GM19035 (cell line): Measurements from ENCODE around the gene GSTCD.
"Not testable (repeated sequence)": the region's sequence is repeated elsewhere in the genome, so short reads cannot be mapped to it uniquely, and the experiment has no call there.

Source experiments
- ATAC-seq: cut with Tn5 transposase; IDR thresholded peaks from one replicate; pipeline ENCODE4 v1.9.1; 2021; ENCODE audit not compliant: unreplicated experiment

Gene GSTCD

DNA sequence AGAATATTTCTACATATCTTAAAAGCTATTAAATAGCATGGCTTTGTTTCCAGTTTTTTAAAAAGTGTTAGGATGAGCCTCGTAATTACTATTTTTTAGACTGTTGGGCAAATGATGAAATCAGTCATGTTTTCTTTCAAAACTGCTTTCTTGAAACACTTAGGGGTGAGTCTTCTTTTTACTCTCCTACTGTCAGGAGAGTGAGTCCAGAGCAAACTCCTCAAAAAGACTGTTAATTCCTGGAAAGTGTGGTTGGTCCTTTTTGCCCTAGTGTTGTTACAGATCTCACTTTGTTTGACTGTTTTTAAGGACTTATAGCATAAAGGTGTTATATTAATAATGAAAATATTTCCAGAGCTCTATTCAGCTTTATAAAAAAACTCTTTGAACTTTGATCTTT lies 6.3 kb downstream of the GSTCD start:
- no peak for ATAC-seq

DNA sequence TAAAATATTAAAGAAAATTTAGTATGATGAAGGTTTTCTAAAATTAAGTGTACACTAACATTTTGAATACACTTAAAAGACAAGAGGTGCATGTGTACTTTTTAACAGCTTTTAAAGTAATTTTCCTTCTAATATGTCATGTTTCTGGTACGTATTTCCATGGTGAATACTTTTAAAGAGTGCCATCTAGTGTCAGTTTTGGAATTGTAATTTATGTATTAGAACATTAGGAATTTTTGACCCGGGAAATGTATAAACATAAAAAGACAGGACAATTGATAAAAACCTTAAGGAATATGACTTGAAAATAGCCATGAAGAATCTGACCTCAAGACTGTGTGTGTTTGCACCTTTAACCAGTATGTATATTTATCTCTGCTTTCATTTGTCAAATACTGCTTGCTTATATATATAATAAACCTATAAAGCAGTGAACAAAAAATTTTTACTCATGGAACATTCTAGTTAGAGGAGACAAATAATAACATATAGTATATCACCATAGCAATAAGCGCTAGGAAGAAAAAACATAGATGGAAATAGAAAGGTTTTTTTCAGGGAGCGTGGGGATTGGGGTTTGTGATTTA lies 7.2 kb downstream of the GSTCD start:
- ATAC-seq = no peak

- no peak for ATAC-seq
Observed at GRCh38 chr4:105719204-105719603, 10.6 kb downstream of the GSTCD start.

GRCh38 chr4:105725623-105726022 lies 17.0 kb downstream of the GSTCD start:
- no peak for ATAC-seq

GRCh38 chr4:105729895-105730294 lies 21.3 kb downstream of the GSTCD start:
- ATAC-seq = not testable (repeated sequence)

DNA sequence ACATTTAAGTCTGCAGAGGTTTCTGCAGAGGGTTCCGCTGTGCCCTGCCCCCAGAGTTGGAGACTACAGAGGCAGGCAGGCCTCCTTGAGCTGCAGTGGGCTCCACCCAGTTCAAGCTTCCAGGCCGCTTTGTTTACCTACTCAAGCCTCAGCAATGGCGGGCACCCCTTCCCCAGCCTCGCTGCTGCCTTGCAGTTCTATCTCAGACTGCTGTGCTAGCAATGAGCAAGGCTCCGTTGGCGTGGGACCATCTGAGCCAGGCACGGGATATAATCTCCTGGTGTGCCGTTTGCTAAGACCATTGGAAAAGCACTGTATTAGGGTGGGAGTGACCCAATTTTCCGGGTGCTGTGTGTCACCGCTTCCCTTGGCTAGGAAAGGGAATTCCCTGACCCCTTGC lies 26.6 kb downstream of the GSTCD start:
- ATAC-seq = not testable (repeated sequence)

- ATAC-seq = no peak
Observed at GRCh38 chr4:105741548-105741947, 33.0 kb downstream of the GSTCD start.

DNA sequence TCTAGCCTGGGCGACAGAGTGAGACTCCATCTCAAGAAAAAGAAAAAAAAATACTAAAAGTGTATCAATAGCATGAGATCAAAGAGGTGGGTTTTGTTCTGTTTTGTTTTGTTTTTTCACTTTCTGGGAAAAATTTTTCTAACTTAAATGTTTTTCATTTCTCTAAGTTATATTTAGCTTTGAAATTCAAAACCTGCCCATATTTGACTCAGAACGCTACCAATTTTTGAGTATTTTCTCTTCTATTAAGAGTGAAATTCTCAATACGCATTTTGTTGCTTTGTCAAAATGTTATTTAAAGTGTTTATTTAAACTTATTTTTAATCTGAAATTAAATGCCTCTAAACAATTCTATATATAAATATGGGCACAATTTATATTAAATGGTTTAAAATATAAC lies 39.6 kb downstream of the GSTCD start:
- ATAC-seq = no peak

DNA sequence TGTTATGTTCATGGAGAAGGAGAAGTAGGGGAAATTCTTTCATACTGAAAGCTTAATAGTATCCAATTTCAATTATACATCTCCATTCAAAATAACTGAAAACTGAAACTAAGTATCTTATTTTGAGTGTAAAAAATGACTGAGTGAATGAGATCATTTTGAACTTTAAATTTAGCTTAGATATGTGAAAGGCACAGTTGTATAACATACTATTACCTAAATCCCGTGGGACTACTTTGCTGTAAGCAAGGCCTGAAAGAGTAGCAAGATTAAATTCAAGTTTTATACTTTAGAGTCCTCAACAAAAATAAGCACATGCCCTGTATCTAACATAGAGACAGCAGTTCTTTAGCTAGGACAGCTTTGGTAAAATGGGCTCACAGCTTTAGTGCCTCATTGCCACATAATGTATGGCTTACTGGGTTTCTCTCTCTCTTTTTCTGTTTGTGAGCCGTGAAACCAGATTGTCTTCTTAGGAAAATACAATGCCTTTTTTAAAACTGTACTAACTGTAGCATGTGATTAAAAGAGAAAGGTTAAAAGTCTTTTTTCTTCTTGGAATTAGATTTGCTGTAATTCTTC lies 43.2 kb downstream of the GSTCD start:
- ATAC-seq = no peak

DNA sequence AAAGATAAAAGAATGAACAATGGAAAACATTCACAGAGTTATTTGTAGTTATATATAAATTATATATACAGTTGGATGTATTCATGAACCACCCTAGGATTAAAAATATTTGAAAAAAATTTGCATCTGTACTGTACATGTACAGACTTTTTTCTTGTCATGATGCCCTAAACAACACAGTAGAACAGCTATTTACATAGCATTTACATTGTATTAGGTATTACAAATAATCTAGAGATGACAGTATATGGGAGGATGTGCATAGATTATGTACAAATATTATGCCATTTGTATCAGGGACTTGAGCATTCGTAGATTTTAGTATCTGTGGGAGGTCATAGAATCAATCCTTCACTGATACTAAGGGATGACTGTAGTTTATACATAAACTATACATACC lies 44.8 kb downstream of the GSTCD start:
- no peak for ATAC-seq

DNA sequence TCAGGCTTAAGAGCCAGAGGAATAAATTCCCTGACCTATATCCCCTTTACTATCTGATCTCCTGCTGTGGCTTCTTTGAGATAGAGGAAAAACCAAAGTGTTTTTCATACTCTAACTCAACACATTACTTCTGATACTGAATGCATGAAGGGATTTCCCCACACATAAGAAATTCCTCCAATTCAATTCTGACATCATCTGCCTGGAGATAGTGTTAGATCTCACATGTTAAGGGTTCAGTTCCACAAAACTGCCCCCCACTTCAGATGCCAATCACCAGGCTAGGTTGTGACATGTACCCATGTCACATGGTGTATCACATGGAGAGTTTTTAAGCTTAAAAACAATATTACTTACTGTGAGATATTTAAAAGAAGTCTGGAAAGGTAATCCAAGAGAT lies 46.8 kb downstream of the GSTCD start:
- ATAC-seq = no peak

DNA sequence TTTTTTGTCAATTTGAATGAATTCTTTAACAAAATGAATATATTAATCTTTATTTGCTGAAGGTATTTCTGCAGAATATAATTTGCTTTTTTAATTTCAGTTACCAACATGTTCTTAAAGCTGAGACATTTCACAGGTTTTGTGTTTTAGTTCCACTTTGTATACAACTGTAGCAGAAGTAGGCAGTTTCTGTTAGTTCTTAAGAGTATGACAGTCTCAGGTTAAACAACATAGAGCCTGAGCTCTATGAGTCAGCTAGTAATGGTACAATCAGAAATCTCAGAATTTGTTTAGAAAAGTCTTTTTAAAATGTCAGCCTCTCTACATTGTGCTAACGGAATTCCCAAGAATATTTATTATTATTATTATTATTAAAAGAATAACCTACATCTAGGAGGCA lies 50.4 kb downstream of the GSTCD start:
- no peak for ATAC-seq

DNA sequence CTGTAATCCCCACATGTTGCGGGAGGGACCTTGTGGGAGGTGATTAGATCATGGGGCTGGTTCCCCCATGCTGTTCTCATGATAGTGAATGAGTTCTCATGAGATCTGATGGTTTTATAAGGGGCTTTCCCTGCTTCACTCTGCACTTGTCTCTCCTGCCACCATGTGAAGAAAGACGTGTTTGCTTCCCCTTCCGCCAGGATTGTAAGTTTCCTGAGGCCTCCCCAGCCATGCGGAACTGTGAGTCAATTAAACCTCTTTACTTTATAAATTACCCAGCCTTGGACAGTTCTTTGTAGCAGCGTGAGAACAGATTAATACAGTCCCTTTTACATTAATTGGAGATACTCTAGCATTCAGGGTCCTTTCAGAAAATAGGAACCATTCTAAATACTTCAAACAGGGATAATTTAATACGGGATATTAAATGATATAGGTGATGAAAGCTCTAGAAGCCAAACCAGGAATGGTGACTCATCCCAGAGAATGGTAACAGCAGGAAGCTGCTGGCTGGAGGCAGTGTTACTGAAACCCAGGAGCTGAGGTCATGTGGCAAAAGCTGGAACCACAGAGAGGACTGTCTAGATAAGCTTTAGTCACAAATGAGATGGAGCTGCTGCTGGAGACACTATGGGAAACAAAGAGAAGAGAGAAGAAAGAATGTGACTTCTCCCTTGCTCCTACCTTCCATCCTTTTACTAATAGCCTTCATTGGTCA lies 57.3 kb downstream of the GSTCD start:
- no peak for ATAC-seq

DNA sequence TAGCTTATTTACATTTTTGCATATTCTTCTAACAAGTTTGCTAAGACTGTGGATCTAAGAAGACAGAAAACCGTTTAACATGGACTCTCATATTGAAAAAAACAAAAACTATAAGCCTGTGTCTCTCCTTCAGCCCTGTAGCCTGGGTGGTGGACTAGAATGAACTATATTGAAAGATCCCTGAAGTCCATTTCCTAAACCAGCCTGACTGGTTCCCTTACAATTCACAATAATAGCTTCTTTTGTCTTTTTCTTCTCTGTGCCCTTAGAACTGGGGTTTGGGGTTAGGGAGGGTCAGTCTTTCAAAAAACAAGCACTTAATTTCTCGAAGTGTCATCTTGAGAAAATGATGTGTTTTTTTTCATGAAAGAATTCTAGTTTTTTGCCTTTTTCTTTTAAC lies 59.0 kb downstream of the GSTCD start:
- no peak for ATAC-seq

DNA sequence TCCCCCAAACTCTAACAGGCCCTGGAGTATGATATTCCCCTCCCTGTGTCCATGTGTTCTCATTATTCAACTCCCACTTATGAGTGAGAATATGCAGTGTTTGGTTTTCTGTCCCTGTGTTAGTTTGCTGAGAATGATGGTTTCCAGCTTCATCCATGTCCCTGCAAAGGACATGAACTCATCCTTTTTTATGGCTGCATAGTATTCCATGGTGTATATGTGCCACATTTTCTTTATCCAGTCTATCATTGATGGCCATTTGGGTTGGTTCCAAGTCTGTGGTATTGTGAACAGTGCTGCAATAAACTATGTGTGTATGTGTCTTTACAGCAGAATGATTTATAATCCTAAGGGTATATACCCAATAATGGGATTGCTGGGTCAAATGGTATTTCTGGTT lies 61.9 kb downstream of the GSTCD start:
- ATAC-seq = not testable (repeated sequence)

GRCh38 chr4:105772065-105772464 lies 63.5 kb downstream of the GSTCD start:
- ATAC-seq = not testable (repeated sequence)

DNA sequence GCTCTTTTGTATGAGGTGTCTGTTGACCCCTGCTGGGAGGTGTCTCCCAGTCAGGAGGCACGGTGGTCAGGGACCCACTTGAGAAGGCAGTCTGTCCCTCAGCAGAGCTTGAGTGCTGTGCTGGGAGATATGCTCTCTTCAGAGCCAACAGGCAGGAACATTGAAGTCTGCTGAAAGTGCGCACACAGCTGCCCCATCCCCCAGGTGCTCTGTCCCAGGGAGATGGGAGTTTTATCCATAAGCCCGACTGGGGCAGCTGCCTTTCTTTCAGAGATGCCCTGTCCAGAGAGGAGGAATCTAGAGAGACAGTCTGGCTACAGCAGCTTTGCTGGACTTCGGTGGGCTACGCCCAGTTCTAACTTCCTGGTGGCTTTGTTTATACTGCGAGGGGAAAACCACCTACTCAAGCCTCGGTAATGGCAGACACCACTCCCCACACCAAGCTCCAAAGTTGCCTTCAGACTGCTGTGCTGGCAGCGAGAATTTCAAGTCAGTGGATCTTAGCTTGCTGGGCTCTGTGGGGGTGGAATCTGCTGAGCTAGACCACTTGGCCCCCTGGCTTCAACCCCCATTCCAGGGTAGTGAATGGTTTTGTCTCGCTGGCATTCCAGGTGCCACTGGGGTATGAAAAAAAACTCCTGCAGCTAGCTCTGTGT lies 67.3 kb downstream of the GSTCD start:
- ATAC-seq = not testable (repeated sequence)

GRCh38 chr4:105780176-105780575 lies 71.6 kb downstream of the GSTCD start:
- no peak for ATAC-seq

DNA sequence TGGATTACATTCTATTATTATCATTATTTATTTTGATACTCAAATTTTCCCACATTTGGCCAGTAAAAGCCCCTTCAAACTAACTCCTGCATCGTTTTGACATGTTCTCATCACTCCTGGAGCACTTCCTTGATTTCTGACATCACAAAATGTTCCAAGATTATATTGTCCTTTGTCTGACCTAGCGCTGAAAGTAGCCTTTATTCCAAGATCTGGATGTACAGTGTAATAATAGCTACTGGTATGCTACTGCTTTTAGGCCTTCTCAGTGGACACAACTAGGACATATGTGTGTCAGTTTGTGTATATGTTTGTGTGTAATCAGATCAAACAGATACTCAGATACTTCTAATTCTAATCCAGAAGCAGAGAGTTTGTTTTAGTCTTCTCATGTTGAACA lies 76.2 kb downstream of the GSTCD start:
- no peak for ATAC-seq

DNA sequence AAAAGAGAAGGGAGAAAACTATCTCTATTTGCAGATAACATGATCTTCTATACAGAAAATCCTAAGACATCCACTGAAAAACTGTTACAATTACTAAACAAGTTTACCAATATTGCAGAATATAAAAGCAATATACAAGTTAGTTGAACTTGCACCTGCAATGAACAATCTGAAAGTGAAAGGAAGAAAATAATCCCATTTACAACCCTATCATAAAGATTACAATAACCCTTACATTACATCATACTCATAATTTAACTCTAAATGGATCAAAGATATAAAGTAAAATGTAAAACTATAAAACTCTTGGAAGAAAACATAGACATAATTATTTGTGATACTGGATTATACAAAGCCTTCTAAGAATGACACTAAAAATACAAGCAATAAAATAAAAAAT lies 77.2 kb downstream of the GSTCD start:
- no peak for ATAC-seq

- ATAC-seq = no peak
Observed at GRCh38 chr4:105786748-105787147, 78.2 kb downstream of the GSTCD start.

GRCh38 chr4:105797225-105797624 lies 88.6 kb downstream of the GSTCD start:
- no peak for ATAC-seq
